Endothelial cell of umbilical vein (primary cell): ENCODE data around the gene C1QB. TPM values are rescaled to one million over a fixed set of nuclear protein-coding genes. Genes with fewer than 3 reads are reported as not detected.

ENCODE experiments used
- BruUV-seq: library from RNA; stranded (reverse); fragments of 400-500 nt; replicated peaks from 2 replicates; lab custom pipeline; 2021; lab: Mats Ljungman, UMichigan
- CTCF ChIA-PET: fragments of 300-600, 350-600 bp; sonication (Branson Sonifier 250); formaldehyde crosslinking; loops from one replicate; lab custom pipeline; 2021; ENCODE audit warnings: antibody characterized with exemption, inconsistent platforms; lab: Charles Lee
- POLR2A ChIA-PET: fragments of 300-600, 350-600 bp; sonication (Branson Sonifier 250); formaldehyde crosslinking; loops from one replicate; lab custom pipeline; 2021; ENCODE audit warnings: antibody characterized with exemption, inconsistent platforms; lab: Charles Lee
- DNase-seq: peaks from one replicate; pipeline ENCODE4 v3.0.0-alpha.2; 2011; ENCODE audit warnings: low read depth, low spot score
- FAIRE-seq: peaks from 2 replicates; lab custom pipeline; 2011; peaks lifted over from hg19 to GRCh38; lab: Jason Lieb, UNC
- H2AFZ ChIP-seq: 2 replicates; pipeline ENCODE4 v1.6.0; 2012; ENCODE audit warnings: low read depth, low read length, control low read depth, inconsistent platforms
- H3K27ac ChIP-seq: 2 replicates; pipeline ENCODE4 v1.5.1; 2011; ENCODE audit warnings: low read depth, mild to moderate bottlenecking, control low read depth, low read length, moderate library complexity; ENCODE audit not compliant: insufficient read depth
- H3K27me3 ChIP-seq, 2 experiments: 2 replicates each; pipeline versions ENCODE4 v1.6.0 to v1.6.1; 2011; ENCODE audit warnings: low read length in 2 of 2, mixed read lengths in 1 of 2; ENCODE audit not compliant: control insufficient read depth in 2 of 2, insufficient read depth in 2 of 2
- H3K36me3 ChIP-seq, 2 experiments: 2 replicates in 1 of 2; 3 replicates in 1 of 2; pipeline ENCODE4 v1.5.1; 2011; ENCODE audit warnings: low read length in 2 of 2, mild to moderate bottlenecking in 1 of 2, moderate library complexity in 1 of 2; ENCODE audit not compliant: control insufficient read depth in 2 of 2, insufficient read depth in 2 of 2; ENCODE audit errors: extremely low read depth in 1 of 2
- H3K4me1 ChIP-seq: 3 replicates; pipeline ENCODE4 v1.5.1; 2011; ENCODE audit warnings: mild to moderate bottlenecking, low read length; ENCODE audit not compliant: control insufficient read depth, insufficient read depth; ENCODE audit errors: extremely low read depth
- H3K4me2 ChIP-seq: 2 replicates; pipeline ENCODE4 v1.6.1; 2011; ENCODE audit warnings: low read length, control low read depth, mixed read lengths; ENCODE audit not compliant: insufficient read depth
- H3K4me3 ChIP-seq, 3 experiments: fragments of 200-600 bp in 1 of 3; sonication (generic), shearing (Covaris generic) in 1 of 3; replicated peaks in 1 of 3; 2 replicates each; pipeline ENCODE4 v1.5.1; 2011 to 2016; ENCODE audit warnings: control low read depth in 3 of 3, low read length in 3 of 3, mild to moderate bottlenecking in 2 of 3, inconsistent platforms in 1 of 3, low read depth in 1 of 3, moderate library complexity in 1 of 3; ENCODE audit not compliant: insufficient read depth in 1 of 3
- H3K79me2 ChIP-seq: 2 replicates; pipeline ENCODE4 v1.6.0; 2012; ENCODE audit warnings: low read length, inconsistent platforms; ENCODE audit not compliant: control insufficient read depth, insufficient read depth
- H3K9ac ChIP-seq: replicated peaks from 2 replicates; pipeline ENCODE3; 2011; ENCODE audit warnings: low read length, control low read depth; ENCODE audit not compliant: insufficient read depth; ENCODE audit errors: extremely low read depth
- H3K9me1 ChIP-seq: replicated peaks from 3 replicates; pipeline ENCODE4 v1.6.0; 2011; ENCODE audit warnings: mild to moderate bottlenecking, low read length; ENCODE audit not compliant: control insufficient read depth, insufficient read depth; ENCODE audit errors: extremely low read depth
- H3K9me3 ChIP-seq: replicated peaks from 2 replicates; pipeline ENCODE4 v1.5.1; 2012; ENCODE audit warnings: low read length, inconsistent platforms; ENCODE audit not compliant: control insufficient read depth, insufficient read depth
- H4K20me1 ChIP-seq: replicated peaks from 2 replicates; pipeline ENCODE3; 2011; ENCODE audit warnings: mild to moderate bottlenecking, low read length; ENCODE audit not compliant: control insufficient read depth, insufficient read depth; ENCODE audit errors: extremely low read depth
- CTCF ChIP-seq, 2 donors: IDR thresholded peaks; 1 replicate in 1 of 2; 2 replicates in 1 of 2; pipeline ENCODE4 v1.5.1; 2011; ENCODE audit warnings: low read length in 2 of 2, mild to moderate bottlenecking in 2 of 2, moderate library complexity in 2 of 2, control low read depth in 1 of 2, inconsistent platforms in 1 of 2, low read depth in 1 of 2; ENCODE audit not compliant: insufficient read depth in 1 of 2; ENCODE audit errors: extremely low read depth in 1 of 2
- EZH2 ChIP-seq: IDR thresholded peaks from 2 replicates; pipeline ENCODE4 v1.6.1; 2012; ENCODE audit warnings: borderline replicate concordance, low read depth, mild to moderate bottlenecking, moderate library complexity, low read length, inconsistent platforms; ENCODE audit not compliant: severe bottlenecking
- FOS ChIP-seq: IDR thresholded peaks from 2 replicates; pipeline ENCODE4 v1.6.1; 2011; ENCODE audit warnings: mild to moderate bottlenecking, low read length, moderate library complexity, borderline replicate concordance; ENCODE audit not compliant: insufficient read depth
- GATA2 ChIP-seq: IDR thresholded peaks from 2 replicates; pipeline ENCODE4 v1.7.0; 2011; ENCODE audit warnings: low read depth, mild to moderate bottlenecking, moderate library complexity, mixed read lengths, low read length; ENCODE audit not compliant: insufficient read length, insufficient read depth
- JUN ChIP-seq: IDR thresholded peaks from 2 replicates; pipeline ENCODE4 v1.6.1; 2011; ENCODE audit warnings: borderline replicate concordance, low read depth; ENCODE audit not compliant: insufficient read length, insufficient read depth
- MAX ChIP-seq: IDR thresholded peaks from 2 replicates; pipeline ENCODE4 v1.6.1; 2011; ENCODE audit not compliant: insufficient read depth, insufficient read length
- MYC ChIP-seq: IDR thresholded peaks from one replicate; pipeline ENCODE4 v1.6.1; 2011; ENCODE audit warnings: mild to moderate bottlenecking, low read depth, low read length
- POLR2A ChIP-seq: IDR thresholded peaks from 2 replicates; pipeline ENCODE4 v1.6.1; 2012; ENCODE audit warnings: low read depth, mild to moderate bottlenecking, control low read depth, low read length
- POLR2AphosphoS5 ChIP-seq: IDR thresholded peaks from 2 replicates; pipeline ENCODE4 v1.6.1; 2012; ENCODE audit warnings: low read depth, mild to moderate bottlenecking, control low read depth, low read length, moderate library complexity; ENCODE audit not compliant: insufficient read depth
- dilution Hi-C: fragments of 300-500 bp; cut with MboI; formaldehyde crosslinking; loops from one replicate; pipeline ENCODE4 v1.15.0; 2019; ENCODE audit warnings: low sequenced_read_pairs; ENCODE audit not compliant: extremely low pct_ligation_motif_present
- intact Hi-C: fragments of 100-400 bp; cut with micrococcal nuclease; formaldehyde crosslinking; loops from one replicate; pipeline ENCODE4 v1.10.0; 2022
- polyA plus RNA-seq, 4 experiments: library from polyadenylated mRNA; depleted of rRNA in 3 of 4; stranded (reverse) in 3 of 4; unstranded in 1 of 4; fragments of >200 nt; gene quantifications; 2 replicates each; pipeline versions ENCODE4 v1.2.1 to v1.2.3, GENCODE V29; 2011 to 2012; ENCODE audit warnings: missing spikeins in 1 of 4
- total RNA-seq: library from RNA; stranded (reverse); gene quantifications from 2 replicates; pipeline ENCODE4 v1.2.3, GENCODE V29; 2021

The C1QB gene
- total and polyA plus RNA-seq, 2 donors (not counting 3 experiments of a cell fraction or from before 2014, with no cell fraction given): not detected

- FAIRE-seq (no peak), DNase-seq (no peak)
- Histone ChIP-seq H3K9me1 (no peaks in the 10 kb centered on the region), H3K36me3 (no peaks in the 10 kb centered on the region), H3K27ac (no peak within 1 kb of the TSS), H2AFZ (no peak within 1 kb of the TSS), H3K4me3 (no peak within 1 kb of the TSS), H3K4me2 (no peak within 1 kb of the TSS), H3K9ac (no peak within 1 kb of the TSS), H3K4me1 (no peaks in the 10 kb centered on the region), H3K9me3 (no peaks in the 10 kb centered on the region), H3K27me3 (no peaks in the 10 kb centered on the region), H4K20me1 (no peaks in the 10 kb centered on the region), H3K79me2 (no peaks in the 10 kb centered on the region)
- intact Hi-C loops: loop anchor here (5.0 kb wide), 1 partner anchor 946 kb away; no protein-coding TSS in a partner anchor
- TF ChIP-seq JUN (no peak), FOS (no peak), CTCF (IDR thresholded peaks at IDR 0.05; ENCODE audit: extremely low read depth in 1 of 2, insufficient read depth in 1 of 2, low read depth in 1 of 2, low read length in 2 of 2) (no peak), POLR2AphosphoS5 (no peak), POLR2A (no peak)
- ChIA-PET CTCF (interaction anchor here (0.5 to 5.5 kb wide), 5 partner anchors 9 to 680 kb away, joined by 3 to 154 read pairs (median 4); no protein-coding TSS in a partner anchor), POLR2A (no interaction called here)
- dilution Hi-C loops: no loop called here
- no TSS peak for BruUV-seq
Measured at GRCh38 chr1:22643381-22643780, 9.7 kb upstream of the C1QB start, which contains the start of gene C1QC. TSS of gene C1QC (plus strand) at chr1:22643633. CDS start at chr1:22644024, 391 bp downstream.

- Histone ChIP-seq H3K9me3 (no peaks in the 10 kb centered on the region), H2AFZ (no peak overlapping the region), H3K4me2 (no peak overlapping the region), H3K4me3 (no peak overlapping the region), H3K9me1 (no peaks in the 10 kb centered on the region), H4K20me1 (no peaks in the 10 kb centered on the region), H3K36me3 (no peaks in the 10 kb centered on the region), H3K9ac (no peak overlapping the region), H3K79me2 (no peaks in the 10 kb centered on the region), H3K27ac (no peak overlapping the region), H3K27me3 (no peaks in the 10 kb centered on the region), H3K4me1 (no peaks in the 10 kb centered on the region)
- ChIA-PET POLR2A (no interaction called here), CTCF (interaction anchor here (3.0 to 5.5 kb wide), 2 partner anchors 223 to 227 kb away, joined by 21 to 154 read pairs; no protein-coding TSS in a partner anchor)
- no peak for FAIRE-seq
- intact Hi-C loops: loop anchor here (5.0 kb wide), 1 partner anchor 947 kb away; no protein-coding TSS in a partner anchor
- no peak for DNase-seq
- TF ChIP-seq POLR2AphosphoS5: no peak
- TF ChIP-seq CTCF (IDR thresholded peaks at IDR 0.05; ENCODE audit: extremely low read depth in 1 of 2, insufficient read depth in 1 of 2, low read depth in 1 of 2, low read length in 2 of 2): no peak
- no peak for TF ChIP-seq GATA2
- TF ChIP-seq MYC: no peak
- TF ChIP-seq FOS: no peak
- TF ChIP-seq EZH2: no peak
- no peak for TF ChIP-seq JUN
- TF ChIP-seq MAX: no peak
- TF ChIP-seq POLR2A: no peak
- dilution Hi-C loops: no loop called here
- no TSS peak for BruUV-seq
Measured at GRCh38 chr1:22643928-22644327, 9.1 kb upstream of the C1QB start.
